Liver (tissue), 3 donors: ENCODE measurements around the gene SUPT4H1.

Experiments
- CTCF ChIP-seq: fragments of 150-350 bp; IDR thresholded peaks from 2 replicates; pipeline ENCODE4 v1.5.1; 2017; ENCODE audit warnings: improper control_type of control experiment, low read depth, low read length; ENCODE audit not compliant: missing input control
- MAX ChIP-seq: IDR thresholded peaks from 2 replicates; pipeline ENCODE4 v1.6.1; 2016; ENCODE audit warnings: antibody characterized with exemption
- RXRA ChIP-seq, 2 donors: IDR thresholded peaks; 2 replicates each; pipeline ENCODE4 v1.6.1; 2017 to 2018; ENCODE audit warnings: antibody characterized with exemption in 2 of 2, mild to moderate bottlenecking in 1 of 2
- TAF1 ChIP-seq: conservative IDR thresholded peaks from 2 replicates; pipeline ENCODE4 v1.6.1; 2016; ENCODE audit warnings: antibody characterized with exemption, mild to moderate bottlenecking
- TF ChIP-seq, protein P1 (sequence below): IDR thresholded peaks from 2 replicates; pipeline ENCODE4 v1.6.1; 2016; ENCODE audit warnings: antibody characterized with exemption
- donor health status: healthy.
- donor health status: healthy.

- TF ChIP-seq CTCF (no peak), RXRA (IDR thresholded peaks at IDR 0.05) (no peak), TAF1 (no peak), MAX (no peak)
- TF ChIP-seq, protein P1, sequence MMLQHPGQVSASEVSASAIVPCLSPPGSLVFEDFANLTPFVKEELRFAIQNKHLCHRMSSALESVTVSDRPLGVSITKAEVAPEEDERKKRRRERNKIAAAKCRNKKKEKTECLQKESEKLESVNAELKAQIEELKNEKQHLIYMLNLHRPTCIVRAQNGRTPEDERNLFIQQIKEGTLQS = no peak
These were observed 33.4 kb upstream of the SUPT4H1 start for GRCh38 chr17:58385359-58385899.
